BLaER1 (cell line): ENCODE results near the gene TOR4A.
"Not testable (repeated sequence)": the region's sequence is repeated elsewhere in the genome, so short reads cannot be mapped to it uniquely, and the experiment has no call there.

Experiments used
- H3K27ac ChIP-seq: shearing (Covaris generic); formaldehyde crosslinking; 2 replicates; pipeline ENCODE4 v1.8.1; 2022
- H3K27me3 ChIP-seq: shearing (Covaris generic); formaldehyde crosslinking; 2 replicates; pipeline ENCODE4 v1.8.1; 2022
- H3K36me3 ChIP-seq: shearing (Covaris generic); formaldehyde crosslinking; 2 replicates; pipeline ENCODE4 v1.8.1; 2022
- H3K4me1 ChIP-seq: shearing (Covaris generic); formaldehyde crosslinking; 2 replicates; pipeline ENCODE4 v1.8.1; 2022
- H3K4me2 ChIP-seq: shearing (Covaris generic); formaldehyde crosslinking; 2 replicates; pipeline ENCODE4 v1.8.1; 2022
- H3K4me3 ChIP-seq: shearing (Covaris generic); formaldehyde crosslinking; 2 replicates; pipeline ENCODE4 v1.8.1; 2022
- H3K9ac ChIP-seq: shearing (Covaris generic); formaldehyde crosslinking; 2 replicates; pipeline ENCODE4 v1.8.1; 2022
- H3K9me3 ChIP-seq: shearing (Covaris generic); formaldehyde crosslinking; 2 replicates; pipeline ENCODE4 v1.8.1; 2022
- H4K20me1 ChIP-seq: shearing (Covaris generic); formaldehyde crosslinking; 2 replicates; pipeline ENCODE4 v1.8.1; 2022
- Cebpa-rat ChIP-seq: shearing (Covaris generic); IDR thresholded peaks from 2 replicates; pipeline ENCODE4 v1.8.1; 2022

TOR4A gene

DNA sequence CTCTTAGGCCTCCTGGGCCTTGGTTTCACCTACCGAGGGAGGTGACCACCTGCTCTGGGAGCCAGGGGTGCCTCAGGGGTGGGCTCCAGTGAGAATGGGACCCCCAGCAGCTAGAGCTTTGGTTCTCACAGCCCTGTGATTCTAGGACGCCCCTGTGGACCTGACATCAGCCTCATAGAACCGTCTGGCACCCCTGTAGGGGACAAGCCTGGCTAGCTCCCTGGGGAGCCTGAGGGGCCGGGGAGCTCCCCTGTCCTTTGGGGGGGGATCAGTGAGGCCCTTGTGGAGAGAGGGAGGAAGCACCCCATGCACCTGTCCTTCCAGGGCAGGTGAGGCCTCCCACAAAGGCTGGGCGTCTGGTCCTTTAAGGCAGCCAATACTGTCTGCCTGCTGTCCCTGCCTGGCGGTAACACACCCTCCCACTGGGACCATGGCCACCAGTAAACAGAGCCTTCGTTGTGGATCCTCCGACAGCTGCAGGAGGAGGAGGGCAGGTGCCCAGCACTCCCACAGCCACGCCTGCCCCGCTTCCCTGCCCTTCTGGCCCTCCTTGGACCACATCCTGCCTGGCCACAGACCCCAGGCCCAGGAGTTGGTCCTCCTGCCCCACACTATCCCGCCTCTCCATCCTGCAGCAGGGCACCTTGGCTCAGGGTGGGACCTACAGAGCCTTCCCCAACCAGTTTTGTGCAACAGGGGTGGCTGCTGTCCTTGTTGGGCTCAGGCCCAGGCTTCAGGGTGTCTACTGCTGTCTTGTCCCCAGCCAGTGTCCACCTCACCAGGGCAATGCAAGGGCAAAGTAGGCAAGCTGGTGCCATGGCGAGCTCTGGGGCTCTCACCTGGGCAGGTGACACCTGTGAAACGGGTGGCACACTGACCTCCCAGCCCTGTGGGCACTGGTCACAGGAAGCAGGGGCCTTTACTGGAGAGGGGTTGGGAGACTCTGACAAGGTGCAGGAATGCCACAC, 39.5 kb upstream of the TOR4A start:
- TF ChIP-seq Cebpa-rat = no peak
- Histone ChIP-seq H3K4me2 (peak overlapping the region; percentile 98), H3K9me3 (no peaks in the 10 kb centered on the region), H4K20me1 (peaks cover 33% of the 10 kb centered on the region), H3K27ac (peak overlapping the region; percentile 84), H3K4me1 (peaks cover 72% of the 10 kb centered on the region), H3K27me3 (no peaks in the 10 kb centered on the region), H3K36me3 (peaks cover 14% of the 10 kb centered on the region), H3K9ac (peak overlapping the region; percentile 69), H3K4me3 (peak overlapping the region; percentile 63; the same call in 1 of the 2 replicates)

DNA sequence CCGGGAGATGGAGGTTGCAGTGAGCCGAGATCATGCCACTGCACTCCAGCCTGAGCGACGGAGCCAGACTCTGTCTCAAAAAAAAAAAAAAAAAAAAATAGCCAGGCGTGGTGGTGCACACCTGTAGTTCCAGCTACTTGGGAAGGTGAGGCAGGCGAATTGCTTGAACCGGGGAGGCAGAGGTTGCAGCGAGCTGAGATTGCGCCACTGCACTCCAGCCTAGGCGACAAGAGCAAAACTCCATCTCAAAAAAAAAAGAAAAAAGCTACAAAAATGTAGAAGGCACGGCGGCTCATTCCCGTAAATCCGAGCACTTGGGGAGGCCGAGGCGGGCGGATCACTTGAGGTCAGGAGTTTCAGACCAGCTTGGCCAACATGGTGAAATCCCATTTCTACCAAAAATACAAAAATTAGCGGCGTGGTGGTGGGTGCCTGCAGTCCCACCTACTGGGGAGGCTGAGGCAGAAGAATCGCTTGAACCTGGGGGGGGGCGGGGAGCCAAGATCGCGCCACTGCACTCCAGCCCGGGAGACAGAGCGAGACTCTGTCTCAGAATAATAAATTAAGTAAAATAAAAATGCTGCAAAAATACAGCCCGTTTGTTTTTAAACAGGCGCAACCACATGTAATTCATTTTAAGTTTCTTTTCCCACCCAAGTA, 37.9 kb upstream of the TOR4A start:
- Histone ChIP-seq H3K27ac (peak overlapping the region; percentile 94), H4K20me1 (peaks cover 43% of the 10 kb centered on the region), H3K4me2 (peak overlapping the region; percentile 98), H3K4me1 (peaks cover 81% of the 10 kb centered on the region), H3K9ac (peak overlapping the region; percentile 89), H3K36me3 (peaks cover 28% of the 10 kb centered on the region), H3K4me3 (peak overlapping the region; percentile 74)
- not testable (repeated sequence) for H3K9me3 ChIP-seq, H3K27me3 ChIP-seq

DNA sequence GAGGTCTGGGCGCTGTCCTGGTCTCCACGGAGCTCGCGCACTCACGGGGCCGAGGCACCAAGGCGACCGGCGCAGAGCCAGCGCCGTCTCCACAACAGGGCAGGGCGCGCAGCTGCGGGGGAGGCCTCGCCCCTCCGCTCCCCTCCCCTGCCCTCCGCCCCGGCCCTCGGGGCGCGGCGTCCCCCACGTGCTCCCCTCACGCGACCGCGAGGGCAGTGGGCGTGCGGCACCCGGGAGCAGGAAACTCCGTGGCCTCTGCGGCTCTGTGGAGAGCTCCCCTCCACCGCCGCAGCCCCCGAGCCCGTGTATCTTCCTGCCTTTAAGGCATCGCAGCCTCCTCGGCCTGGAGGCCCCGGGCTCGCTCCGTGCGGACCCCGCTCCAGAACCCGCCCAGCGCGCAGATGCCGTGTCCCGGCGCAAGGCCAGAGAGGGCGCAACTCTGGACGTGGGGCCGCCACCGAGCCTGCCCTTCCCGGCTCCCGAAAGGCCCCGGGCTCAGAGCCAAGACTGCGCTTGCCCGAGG, 37.1 kb upstream of the TOR4A start:
- peak overlapping the region; percentile 94 for H3K27ac ChIP-seq
- H3K9ac ChIP-seq = peak overlapping the region; percentile 89
- H3K9me3 ChIP-seq = no peaks in the 10 kb centered on the region
- H3K4me3 ChIP-seq = peak overlapping the region; percentile 74
- H3K27me3 ChIP-seq = no peaks in the 10 kb centered on the region
- peaks cover 46% of the 10 kb centered on the region for H4K20me1 ChIP-seq
- H3K4me2 ChIP-seq = peak overlapping the region; percentile 98
- H3K4me1 ChIP-seq = peaks cover 81% of the 10 kb centered on the region
- peaks cover 28% of the 10 kb centered on the region for H3K36me3 ChIP-seq
- TF ChIP-seq Cebpa-rat = no peak

DNA sequence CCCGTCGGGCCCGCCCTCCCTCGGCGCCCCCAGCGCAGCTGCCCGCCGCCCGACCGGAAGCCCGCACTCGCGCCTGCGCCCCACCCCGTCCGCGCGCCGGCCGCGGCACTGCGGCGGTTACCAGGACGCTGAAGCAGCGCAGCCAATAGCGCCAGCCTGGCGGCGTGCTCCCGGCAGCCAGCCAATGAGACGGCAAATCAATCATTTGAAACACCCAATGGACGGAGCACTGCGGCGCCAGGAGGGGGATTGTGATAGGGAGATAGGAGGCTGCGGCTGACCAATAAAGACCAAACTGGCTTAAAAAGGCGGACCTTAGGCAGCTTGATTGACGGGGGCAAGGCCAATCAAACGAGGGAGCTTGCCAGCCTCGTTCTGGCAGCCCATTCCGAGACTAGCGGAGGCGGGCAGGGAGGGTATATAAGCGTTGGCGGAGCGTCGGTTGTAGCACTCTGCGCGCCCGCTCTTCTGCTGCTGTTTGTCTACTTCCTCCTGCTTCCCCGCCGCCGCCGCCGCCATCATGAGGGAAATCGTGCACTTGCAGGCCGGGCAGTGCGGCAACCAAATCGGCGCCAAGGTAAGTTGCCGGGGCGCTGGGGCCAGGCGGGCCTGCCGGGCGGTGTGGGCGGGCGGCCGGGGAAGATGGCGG, 36.6 kb upstream of the TOR4A start, which contains the start of gene TUBB4B:
TUBB4B (plus strand) TSS at position 447 of the 649 bp plus-strand sequence; CDS start at position 521, 74 bp downstream.
- peak within 1 kb of the TSS; percentile 99 for H3K4me2 ChIP-seq
- no peak for TF ChIP-seq Cebpa-rat
- peak within 1 kb of the TSS; percentile 96 for H3K4me3 ChIP-seq
- H4K20me1 ChIP-seq = peaks cover 46% of the 10 kb centered on the region
- no peaks in the 10 kb centered on the region for H3K9me3 ChIP-seq
- no peaks in the 10 kb centered on the region for H3K27me3 ChIP-seq
- H3K27ac ChIP-seq = peak within 1 kb of the TSS; percentile 94
- peaks cover 81% of the 10 kb centered on the region for H3K4me1 ChIP-seq
- peaks cover 28% of the 10 kb centered on the region for H3K36me3 ChIP-seq
- peak within 1 kb of the TSS; percentile 96 for H3K9ac ChIP-seq

DNA sequence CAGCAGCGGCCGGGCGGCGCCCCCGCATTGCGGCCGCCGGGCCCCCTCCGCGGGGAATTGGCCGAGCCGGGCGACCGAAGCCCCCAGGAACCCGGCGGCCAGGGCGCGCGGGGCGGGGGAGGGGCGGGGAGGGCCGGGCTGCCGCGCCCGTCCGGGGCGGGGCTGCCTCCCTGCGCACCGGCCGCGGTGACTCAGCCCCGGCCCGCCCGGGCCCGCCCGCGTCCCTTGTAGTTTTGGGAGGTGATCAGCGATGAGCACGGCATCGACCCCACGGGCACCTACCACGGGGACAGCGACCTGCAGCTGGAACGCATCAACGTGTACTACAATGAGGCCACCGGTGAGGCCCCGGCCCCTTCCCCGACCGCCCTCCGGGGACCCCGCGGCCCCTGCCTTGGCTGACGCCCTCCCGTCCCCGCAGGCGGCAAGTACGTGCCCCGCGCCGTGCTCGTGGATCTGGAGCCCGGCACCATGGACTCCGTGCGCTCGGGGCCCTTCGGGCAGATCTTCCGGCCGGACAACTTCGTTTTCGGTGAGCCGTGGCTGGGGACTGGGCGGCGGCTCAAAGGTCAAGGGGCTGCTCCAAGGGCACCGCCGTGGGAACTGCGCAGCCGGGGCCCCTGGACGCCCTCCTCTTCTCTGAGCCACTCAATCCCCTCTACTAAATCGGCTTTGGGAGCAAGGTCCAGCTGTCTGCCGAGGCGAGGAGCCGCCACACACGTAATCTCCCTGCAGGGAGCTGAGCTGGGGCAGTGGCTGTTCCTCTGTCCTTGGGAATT, 35.8 kb upstream of the TOR4A start:
- H3K9me3 ChIP-seq = no peaks in the 10 kb centered on the region
- H3K4me3 ChIP-seq = peak overlapping the region; percentile 96
- H4K20me1 ChIP-seq = peaks cover 47% of the 10 kb centered on the region
- peak overlapping the region; percentile 96 for H3K9ac ChIP-seq
- peaks cover 81% of the 10 kb centered on the region for H3K4me1 ChIP-seq
- H3K36me3 ChIP-seq = peaks cover 28% of the 10 kb centered on the region
- no peak for TF ChIP-seq Cebpa-rat
- H3K4me2 ChIP-seq = peak overlapping the region; percentile 99
- H3K27me3 ChIP-seq = no peaks in the 10 kb centered on the region
- peak overlapping the region; percentile 90 for H3K27ac ChIP-seq

DNA sequence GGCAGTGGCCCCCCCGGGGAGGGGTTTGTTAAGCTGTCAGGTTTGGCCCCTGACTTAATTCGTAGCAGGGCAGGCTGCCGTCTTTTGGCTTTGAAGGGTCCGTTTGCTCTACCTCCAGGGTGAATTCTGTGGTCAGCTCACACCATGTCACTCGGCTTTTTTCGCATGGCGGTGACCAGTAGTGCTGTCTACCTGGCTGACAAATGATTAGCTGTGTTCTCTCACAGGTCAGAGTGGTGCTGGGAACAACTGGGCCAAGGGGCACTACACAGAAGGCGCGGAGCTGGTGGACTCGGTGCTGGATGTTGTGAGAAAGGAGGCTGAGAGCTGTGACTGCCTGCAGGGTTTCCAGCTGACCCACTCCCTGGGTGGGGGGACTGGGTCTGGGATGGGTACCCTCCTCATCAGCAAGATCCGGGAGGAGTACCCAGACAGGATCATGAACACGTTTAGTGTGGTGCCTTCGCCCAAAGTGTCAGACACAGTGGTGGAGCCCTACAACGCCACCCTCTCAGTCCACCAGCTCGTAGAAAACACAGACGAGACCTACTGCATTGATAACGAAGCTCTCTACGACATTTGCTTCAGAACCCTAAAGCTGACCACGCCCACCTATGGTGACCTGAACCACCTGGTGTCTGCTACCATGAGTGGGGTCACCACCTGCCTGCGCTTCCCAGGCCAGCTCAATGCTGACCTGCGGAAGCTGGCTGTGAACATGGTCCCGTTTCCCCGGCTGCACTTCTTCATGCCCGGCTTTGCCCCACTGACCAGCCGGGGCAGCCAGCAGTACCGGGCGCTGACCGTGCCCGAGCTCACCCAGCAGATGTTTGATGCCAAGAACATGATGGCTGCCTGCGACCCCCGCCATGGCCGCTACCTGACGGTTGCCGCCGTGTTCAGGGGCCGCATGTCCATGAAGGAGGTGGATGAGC, 35.0 kb upstream of the TOR4A start:
- Histone ChIP-seq H3K36me3 (peaks cover 28% of the 10 kb centered on the region), H3K9ac (peak overlapping the region; percentile 96), H3K27ac (peak overlapping the region; percentile 90), H3K9me3 (no peaks in the 10 kb centered on the region), H4K20me1 (peaks cover 47% of the 10 kb centered on the region), H3K27me3 (no peaks in the 10 kb centered on the region), H3K4me2 (peak overlapping the region; percentile 99), H3K4me3 (peak overlapping the region; percentile 96), H3K4me1 (peaks cover 81% of the 10 kb centered on the region)
- TF ChIP-seq Cebpa-rat = no peak

DNA sequence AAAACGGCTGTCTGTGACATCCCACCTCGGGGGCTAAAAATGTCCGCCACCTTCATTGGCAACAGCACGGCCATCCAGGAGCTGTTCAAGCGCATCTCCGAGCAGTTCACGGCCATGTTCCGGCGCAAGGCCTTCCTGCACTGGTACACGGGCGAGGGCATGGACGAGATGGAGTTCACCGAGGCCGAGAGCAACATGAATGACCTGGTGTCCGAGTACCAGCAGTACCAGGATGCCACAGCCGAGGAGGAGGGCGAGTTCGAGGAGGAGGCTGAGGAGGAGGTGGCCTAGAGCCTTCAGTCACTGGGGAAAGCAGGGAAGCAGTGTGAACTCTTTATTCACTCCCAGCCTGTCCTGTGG, 34.3 kb upstream of the TOR4A start:
- H3K4me2 ChIP-seq = peak overlapping the region; percentile 99
- H4K20me1 ChIP-seq = peaks cover 47% of the 10 kb centered on the region
- peak overlapping the region; percentile 96; the same call in 1 of the 2 replicates for H3K4me3 ChIP-seq
- not testable (repeated sequence) for H3K27me3 ChIP-seq, H3K27ac ChIP-seq, H3K9me3 ChIP-seq
- H3K4me1 ChIP-seq = peaks cover 80% of the 10 kb centered on the region
- H3K36me3 ChIP-seq = peaks cover 28% of the 10 kb centered on the region
- H3K9ac ChIP-seq = peak overlapping the region; percentile 96; the same call in 1 of the 2 replicates
